ENCODE measurements around the gene RICTOR.
"Not testable (repeated sequence)": the region's sequence is repeated elsewhere in the genome, so short reads cannot be mapped to it uniquely, and the experiment has no call there.

The RICTOR gene

GRCh38 chr5:39058178-39058921 lies 15.8 kb downstream of the RICTOR start:
- DNase-seq (ENCODE audit: low read depth) = no peak

DNA sequence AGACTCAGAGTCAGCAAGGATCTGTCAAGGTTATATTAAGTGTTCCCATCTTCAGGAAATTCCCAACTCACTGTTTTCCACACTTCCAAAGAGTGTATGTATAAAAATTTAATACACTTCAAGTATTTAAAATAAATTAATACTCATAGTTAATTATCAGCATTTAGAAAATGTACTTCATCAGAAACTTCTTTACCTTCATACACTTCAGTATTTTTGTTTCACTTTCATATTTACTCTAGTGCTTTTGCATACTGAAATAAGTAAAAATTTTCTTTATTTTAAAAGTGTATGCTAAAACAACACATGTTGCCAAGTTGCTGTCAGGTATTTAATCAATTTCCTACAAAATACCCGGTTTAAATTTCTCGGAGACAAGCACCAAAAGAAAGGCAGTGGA lies 16.5 kb downstream of the RICTOR start:
- no peak for DNase-seq (ENCODE audit: low read depth)

DNA sequence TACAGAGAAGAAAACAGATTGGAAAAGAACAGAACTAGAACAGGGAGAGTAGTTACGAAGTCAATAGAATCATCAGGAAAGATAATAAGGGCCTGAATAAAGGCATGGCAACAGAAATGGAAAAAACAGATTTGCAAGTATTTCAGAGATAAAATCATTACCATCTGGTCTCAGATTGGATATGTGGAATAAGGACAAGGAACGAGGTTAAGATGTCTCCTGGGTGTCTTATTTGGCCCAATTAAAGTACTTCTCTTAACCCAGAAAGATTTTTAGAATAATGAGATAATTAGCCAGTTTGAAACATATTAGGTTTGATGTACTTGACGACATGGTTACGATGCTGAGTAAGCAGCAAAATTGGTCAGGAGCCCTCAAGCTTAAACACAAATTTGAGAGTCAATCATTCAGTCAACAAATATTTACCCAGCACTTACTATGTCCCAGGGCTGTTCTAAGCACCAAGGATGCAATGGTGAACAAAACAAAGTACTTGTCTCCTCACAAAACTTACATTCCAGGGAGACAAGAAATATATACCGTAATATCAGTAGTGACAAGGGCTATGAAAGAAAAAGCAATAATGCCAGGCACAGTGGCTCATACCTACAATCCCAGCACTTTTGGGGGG lies 18.3 kb downstream of the RICTOR start:
- DNase-seq (ENCODE audit: low read depth) = no peak

GRCh38 chr5:39055027-39055767 lies 19.0 kb downstream of the RICTOR start:
- DNase-seq (ENCODE audit: low read depth) = no peak

DNA sequence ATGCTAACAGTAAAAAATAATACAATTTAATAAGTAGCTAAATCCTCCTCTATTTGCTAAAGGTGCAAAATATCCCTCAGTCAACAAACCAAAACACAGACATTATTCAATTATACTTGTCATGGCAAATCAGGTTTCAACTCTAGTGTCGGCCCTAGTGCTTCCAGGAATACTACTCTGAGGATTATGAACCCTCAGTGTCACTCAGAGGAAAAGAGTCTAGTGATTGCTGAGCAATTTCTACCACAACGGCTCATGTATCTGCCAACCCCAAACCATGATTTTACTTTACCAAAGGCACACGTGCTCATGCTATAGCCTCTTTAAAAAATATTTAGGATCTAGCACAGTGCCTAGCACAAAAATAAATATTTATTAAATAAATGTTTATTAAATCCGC lies 21.0 kb downstream of the RICTOR start:
- no peak for DNase-seq (ENCODE audit: low read depth)

GRCh38 chr5:39052141-39052540 lies 22.1 kb downstream of the RICTOR start:
- DNase-seq (ENCODE audit: low read depth) = no peak

- no peak for DNase-seq (ENCODE audit: low read depth)
These were observed 24.9 kb downstream of the RICTOR start for GRCh38 chr5:39049315-39049714.

DNA sequence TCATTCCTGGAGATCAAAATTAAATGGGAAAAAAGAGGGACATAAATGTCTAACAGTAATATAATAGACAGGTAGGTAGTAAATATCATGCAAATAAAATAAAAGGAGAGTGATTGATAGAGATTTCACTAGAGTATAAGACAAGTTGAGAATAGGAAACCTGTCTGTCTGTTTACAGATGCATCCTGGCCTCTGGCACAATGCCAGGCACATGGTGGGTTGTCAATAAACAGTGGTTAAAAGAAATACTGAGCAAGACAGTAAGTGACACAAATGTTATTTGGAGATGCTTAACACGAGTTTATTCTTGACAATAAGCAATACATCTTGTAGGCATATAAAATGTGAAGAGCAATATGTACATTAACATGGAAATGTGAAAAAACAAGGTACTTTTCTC lies 33.3 kb downstream of the RICTOR start:
- no peak for DNase-seq (ENCODE audit: low read depth)

DNA sequence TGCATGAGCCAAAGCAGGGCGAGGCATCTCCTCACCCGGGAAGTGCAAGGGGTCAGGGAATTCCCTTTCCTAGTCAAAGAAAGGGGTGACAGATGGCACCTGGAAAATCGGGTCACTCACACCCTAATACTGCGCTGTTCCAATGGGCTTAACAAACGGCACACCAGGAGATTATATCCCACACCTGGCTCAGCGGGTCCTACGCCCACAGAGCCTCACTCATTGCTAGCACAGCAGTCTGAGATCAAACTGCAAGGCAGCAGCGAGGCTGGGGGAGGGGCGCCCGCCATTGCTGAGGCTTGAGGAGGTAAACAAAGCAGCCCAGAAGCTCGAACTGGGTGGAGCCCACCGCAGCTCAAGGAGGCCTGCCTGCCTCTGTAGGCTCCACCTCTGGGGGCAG lies 39.7 kb downstream of the RICTOR start:
- not testable (repeated sequence) for DNase-seq (ENCODE audit: low read depth)

GRCh38 chr5:39031041-39031440 lies 43.2 kb downstream of the RICTOR start:
- no peak for DNase-seq (ENCODE audit: low read depth)

GRCh38 chr5:39025456-39025855 lies 48.7 kb downstream of the RICTOR start:
- DNase-seq (ENCODE audit: low read depth) = no peak

DNA sequence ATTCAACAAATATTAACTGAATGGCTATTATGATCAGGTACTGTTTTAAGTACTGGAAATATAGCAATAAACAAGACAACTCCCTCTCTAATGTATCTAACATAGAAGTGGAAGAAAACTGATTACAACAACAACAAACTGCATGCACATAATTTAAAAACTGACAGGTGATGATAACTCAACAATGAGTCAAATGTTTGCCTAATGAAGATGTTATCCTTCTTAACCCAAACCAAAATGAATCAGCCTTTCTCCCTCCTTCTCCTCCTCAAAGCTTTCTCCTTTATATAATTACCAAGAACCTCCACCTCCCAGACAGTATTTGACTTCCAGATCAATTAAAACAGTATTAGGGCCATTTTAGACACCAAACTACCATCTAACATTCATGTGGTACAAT lies 49.3 kb downstream of the RICTOR start:
- no peak for DNase-seq (ENCODE audit: low read depth)

DNA sequence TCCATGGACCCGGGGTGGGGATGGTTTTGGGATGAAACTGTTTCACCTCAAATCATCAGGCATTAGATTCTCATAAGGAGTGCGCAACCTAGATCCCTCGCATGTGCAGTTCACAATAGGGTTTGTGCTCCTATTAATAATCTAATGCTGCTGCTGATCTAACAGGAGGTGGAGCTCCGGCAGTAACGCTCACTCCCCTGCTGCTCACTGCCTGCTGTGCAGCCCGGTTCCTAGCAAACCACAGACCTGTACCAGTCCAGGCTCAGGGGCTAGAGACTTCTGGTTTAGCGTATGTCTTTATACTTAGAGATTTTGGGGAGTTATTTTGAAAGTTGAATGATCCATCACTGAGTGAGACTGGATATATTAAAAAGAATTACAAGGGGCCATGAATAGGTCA lies 50.2 kb downstream of the RICTOR start:
- no peak for DNase-seq (ENCODE audit: low read depth)

DNA sequence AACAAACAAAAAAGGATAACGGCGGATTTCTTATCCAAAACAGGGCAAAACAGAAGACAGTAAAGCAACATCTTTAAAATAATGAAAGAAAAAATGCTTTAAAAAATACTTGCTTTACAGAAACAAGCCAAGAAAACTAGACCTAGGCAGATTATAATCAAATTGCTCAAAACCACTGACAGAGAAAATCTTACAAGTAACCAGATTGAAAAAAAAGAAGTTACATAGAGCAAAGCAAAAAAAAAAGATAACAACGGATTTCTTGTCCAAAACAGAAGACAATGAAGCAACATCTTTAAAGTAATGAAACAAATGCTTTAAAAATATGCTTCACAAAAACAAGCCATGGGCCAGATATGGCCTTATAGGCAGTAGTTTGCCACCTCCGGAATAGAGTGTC lies 51.1 kb downstream of the RICTOR start:
- no peak for DNase-seq (ENCODE audit: low read depth)

- no peak for DNase-seq (ENCODE audit: low read depth)
These were observed 52.0 kb downstream of the RICTOR start for GRCh38 chr5:39022151-39022550.

GRCh38 chr5:39021413-39021812 lies 52.8 kb downstream of the RICTOR start:
- no peak for DNase-seq (ENCODE audit: low read depth)

GRCh38 chr5:39020458-39020857 lies 53.7 kb downstream of the RICTOR start:
- no peak for DNase-seq (ENCODE audit: low read depth)

- DNase-seq (ENCODE audit: low read depth) = peak; percentile 11
These were observed 54.9 kb downstream of the RICTOR start for GRCh38 chr5:39019254-39019653.

- no peak for DNase-seq (ENCODE audit: low read depth)
These were observed 56.7 kb downstream of the RICTOR start for GRCh38 chr5:39017504-39017903.

GRCh38 chr5:39016587-39017275 lies 57.5 kb downstream of the RICTOR start:
- no peak for DNase-seq (ENCODE audit: low read depth)

DNA sequence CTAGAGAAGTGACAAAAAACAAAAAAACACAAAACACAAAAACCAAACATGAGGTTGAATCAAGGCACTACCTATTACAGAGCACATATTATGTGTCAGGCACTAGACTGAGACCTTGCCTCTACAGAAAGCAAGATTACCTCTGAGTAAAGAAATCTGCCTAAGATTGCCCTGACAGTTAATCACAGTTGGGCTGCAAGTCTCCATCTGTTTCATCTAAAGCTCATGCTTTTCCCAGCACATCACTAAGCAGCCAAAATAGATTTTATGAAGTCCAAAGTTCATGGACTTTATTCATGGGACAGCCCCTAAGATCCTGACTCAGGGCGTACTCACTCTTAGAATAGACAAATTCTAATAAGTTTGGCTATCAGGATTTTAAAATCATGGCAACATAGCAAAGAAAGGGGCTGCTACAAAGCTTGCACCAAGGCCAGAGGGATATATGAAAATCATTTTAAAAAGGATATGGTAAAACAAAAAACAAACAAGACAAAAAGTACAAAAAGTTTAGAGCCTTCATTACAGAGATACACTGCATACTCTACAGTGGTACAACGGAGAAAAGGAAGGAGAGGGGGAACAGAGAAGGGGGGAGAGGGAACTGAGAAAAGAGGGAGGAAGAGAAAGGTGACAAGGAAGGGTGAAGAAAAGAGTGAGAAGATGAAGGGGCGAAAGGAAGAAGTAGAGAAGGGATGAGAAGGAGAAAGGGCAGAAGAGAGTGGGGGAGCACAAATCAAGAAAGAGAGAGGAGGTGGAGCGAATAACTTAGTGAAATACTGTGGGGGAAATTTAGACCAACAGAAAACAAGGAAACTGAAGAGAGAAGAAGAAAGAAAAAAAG lies 58.2 kb downstream of the RICTOR start:
- peak; percentile 67 for DNase-seq (ENCODE audit: low read depth)

DNA sequence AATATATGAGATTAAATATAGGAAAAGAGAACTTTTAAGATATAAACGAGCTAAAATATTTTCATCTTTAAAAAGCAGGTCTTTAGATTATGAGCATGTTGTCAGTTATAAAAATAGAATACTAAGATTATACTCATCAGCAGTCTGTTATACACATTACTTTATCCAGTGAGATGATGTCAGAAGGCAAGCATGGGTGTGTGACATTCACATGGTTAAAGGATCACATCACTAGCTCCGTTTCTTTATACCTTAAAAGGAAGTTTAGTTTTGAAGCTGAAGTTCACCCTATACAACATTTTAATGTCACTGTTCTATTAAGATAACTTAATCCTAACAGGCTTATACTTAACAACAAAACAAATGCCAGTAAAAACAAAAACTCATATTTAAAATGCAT lies 59.6 kb downstream of the RICTOR start:
- DNase-seq (ENCODE audit: low read depth) = peak; percentile 48
